Cerebellar nuclear complex (tissue), 1 donor: ENCODE measurements around the gene OR2B6.

Experiments used
- DNase-seq, 2 experiments: peaks; one replicate each; lab custom pipeline; 2025; lab: John Stamatoyannopoulos, UW

OR2B6 gene

DNA sequence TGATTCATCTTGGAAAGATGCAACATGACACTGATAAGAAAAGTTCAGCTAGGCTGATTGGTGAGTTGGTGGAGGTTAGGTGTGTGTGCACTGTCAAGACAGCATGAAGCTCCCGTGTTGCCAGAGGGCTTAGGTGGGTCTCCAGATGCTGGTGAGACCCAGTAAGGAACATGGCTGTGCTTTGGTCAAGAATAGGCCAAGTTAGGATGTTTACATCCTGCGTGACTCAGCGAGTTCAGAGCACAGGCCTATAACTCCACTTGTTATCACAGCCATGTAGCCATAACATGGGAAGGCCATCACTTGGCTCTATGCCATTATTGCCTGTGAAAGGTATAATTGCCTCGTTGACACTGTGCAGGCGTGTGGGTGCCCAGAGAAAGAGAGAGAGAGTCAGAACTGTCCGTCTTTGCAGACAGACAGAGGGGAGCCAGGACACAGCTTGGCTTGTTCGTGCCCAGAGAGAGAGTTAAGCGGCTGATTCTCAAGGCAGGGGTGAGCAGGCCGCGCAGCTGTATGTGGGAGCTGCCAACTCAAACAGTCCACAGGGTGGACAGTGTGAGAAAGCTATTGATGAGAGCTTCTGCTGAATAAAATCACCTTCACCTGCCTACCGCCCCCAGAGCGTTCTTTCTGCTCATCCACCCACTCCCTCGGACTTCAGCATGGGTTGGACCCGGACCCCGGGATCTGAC is 43.5 kb downstream of the OR2B6 start:
- DNase-seq: no peak

DNA sequence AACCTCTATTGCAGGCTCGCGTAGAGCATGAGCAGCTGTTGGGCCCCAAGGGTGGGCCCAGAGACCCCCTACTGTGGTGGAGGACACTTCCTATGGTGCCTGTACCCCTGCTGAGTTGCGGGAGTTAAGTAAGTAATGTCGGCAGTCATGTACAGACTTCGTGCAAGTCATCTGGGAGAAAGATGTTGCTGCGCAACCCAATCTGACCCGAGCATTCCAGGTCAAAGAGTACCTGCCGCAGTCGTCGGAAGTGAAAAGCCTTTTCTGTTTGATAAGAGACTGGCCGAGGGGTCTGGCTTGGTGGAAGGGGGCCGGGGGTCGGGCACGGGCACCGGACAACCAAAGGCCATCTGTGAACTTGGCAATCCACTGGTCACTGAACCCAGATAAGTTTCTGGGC is 44.3 kb downstream of the OR2B6 start:
- no peak for DNase-seq

DNA sequence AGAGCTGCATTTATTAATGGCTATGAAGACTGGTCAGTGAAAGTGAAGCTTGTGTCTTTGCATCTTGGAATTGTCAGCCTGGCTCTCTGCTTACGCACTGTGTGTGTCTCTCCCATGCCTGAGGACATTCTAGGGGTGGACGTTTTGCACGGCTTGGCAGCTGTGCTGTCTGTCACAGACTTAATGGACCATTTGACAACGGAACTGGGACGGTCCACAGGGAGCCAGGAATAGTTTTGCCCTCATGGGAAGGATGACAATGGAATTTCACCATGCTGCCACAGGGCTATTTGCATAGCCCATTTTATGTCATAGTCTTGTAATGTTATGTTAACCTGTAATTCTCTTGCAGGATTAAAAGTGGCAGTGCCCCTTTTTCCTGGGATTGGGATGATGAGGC is 44.7 kb downstream of the OR2B6 start:
- DNase-seq: no peak

DNA sequence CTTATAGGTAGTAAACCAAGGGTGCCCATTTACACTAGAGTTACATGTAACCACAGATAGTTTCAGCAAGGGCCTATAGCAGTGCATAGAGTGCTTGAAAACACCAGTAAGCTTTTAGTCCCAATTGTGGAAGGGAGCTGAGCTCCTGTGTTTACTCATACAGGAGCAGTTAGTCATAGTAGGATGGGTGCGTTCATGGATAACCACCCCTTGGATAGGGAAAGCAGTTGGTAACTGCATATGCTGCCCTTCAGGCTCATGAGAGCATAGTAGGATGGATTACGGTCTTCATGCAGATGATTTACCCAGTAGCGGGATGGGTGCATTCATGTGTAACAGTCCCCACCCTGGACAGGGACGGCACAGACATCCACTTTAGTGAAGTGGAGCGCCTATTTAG is 45.1 kb downstream of the OR2B6 start:
- DNase-seq: no peak

DNA sequence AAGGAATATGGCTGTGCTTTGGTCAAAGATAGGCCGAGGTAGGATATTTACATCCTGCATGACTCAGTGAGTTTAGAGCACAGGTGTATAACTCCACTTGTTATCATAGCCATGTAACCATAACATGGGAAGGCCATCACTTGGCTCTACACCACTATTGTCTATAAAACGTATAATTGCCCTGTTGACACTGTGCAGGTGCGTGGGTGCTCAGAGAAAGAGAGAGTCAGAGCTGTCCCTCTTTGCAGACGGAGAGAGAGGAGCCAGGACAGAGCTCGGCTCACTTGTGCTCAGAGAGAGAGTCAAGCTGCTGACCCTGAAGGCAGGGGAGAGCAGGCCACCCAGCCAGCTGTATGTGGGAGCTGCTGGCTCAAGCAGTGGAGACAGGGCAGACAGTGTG is 46.0 kb downstream of the OR2B6 start:
- DNase-seq: no peak

DNA sequence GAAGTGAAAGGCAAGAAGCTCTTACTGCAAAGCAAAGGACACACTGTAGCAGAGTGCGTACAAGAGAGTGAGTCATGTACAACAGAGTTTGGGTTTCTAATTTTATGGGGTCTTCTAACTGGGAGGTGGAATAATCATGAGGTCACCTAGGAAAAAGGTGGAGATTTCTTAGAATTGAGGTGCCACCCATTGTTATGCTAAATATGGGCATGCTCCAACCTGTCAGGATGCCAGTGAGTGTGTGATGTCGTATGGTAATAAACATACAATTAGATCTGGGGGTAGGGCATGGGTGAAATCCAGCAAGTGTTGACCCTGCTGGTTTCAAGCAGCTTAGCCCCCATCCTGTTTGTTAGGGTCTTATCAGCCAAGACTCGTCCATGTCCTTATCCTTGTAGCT is 46.6 kb downstream of the OR2B6 start:
- DNase-seq: no peak

DNA sequence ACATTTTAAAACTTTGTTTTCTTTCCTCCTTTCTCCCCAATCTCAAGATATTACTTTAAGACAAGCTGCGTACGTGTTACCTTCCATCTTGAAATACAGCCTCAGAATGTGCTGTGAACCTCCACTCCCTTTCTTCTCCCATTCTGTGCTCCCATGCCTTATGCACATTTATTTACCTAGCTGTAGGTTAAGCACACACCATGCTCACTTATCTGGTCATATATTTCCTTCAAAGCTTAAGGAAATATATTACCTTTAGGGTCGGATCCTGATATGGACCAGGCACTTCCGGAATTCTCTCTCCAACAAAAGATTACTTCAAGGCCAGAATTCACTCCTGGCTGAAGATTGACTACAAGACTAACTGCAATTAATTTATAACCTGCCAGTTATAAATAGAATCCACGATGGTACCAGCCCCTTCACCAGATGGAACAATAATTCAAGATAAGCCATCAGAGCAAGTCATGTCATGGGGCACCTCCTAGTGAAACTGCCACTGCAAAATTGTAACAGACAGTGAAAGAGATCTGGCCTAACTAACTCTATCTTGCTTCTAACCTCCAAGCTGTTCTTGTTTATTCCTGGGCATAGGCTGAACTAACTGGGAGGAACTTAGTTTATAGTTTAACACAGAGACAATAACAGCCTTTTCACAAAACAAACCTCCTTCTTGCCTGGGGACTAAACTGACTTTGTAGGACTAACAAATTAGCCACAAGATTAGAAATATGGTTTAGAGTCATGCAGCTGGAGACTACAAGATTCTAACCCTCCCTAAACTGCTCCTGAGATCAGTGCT is 47.5 kb downstream of the OR2B6 start:
- DNase-seq: no peak

DNA sequence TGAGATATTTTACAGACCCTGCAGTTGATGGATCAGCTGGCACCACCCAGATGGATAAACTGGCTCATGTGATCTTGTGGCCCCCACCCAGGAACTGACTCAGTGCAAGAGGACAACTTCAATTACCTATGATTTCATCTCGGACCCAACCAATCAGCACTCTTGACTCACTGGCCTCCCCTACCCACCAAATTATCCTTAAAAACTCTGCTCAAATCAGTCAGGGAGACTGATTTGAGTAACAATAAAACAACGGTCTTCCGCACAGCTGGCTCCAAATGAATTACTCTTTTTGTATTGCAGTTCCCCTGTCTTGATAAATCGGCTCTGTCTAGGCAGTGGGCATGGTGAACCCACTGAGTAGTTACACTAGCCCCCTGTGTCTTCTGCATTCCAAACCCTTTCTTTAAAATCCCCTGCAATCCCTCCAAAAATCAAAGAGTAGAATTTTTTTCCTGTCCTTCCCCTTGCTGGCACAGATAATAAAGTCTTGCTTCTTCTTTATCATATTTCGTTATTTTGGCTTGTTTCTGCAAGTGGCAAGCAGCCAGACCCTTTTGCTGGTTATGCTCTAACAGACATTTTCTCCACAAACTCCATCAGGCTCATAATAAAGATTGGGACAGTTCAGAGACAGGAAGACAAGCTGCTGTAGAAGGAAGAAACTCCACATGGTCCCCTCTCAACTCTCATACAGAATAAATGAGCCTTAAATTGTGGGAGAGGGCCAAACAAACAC is 48.3 kb downstream of the OR2B6 start:
- DNase-seq: no peak

DNA sequence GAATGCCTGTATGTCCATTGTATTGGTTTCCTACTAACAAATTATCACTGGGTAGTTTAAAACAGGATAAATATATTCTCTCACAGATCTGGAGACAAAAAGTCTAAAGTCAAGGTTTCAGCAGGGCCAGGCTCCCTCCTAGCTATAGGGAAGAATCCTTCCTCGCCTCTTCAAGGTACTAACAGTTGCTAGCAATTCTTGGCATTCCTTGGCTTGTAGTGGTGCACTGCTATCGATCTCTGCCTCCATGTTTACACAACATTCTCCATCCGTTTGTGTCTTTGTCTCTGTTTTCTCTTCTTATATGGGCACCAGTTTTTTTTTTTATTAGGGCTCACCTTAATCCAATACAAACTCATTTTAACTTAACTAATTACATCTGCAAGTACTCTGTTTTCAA is 48.9 kb downstream of the OR2B6 start:
- no peak for DNase-seq
